SK-N-SH (cell line): ENCODE data around the gene TNN. TPM values are rescaled to one million over a fixed set of nuclear protein-coding genes. Genes with fewer than 3 reads are reported as not detected.

ENCODE experiments used
- CTCF ChIA-PET: fragments of 300-600, 350-600 bp; formaldehyde crosslinking; extraction: SDS; loops from one replicate; lab custom pipeline; 2021; lab: Yijun Ruan, JAX
- POLR2A ChIA-PET: fragments of 350-600 bp; sonication (Branson Sonifier 250); formaldehyde crosslinking; extraction: SDS; loops from one replicate; lab custom pipeline; 2020; ENCODE audit warnings: antibody characterized with exemption, inconsistent platforms; lab: Yijun Ruan, JAX
- DNase-seq: peaks from one replicate; pipeline ENCODE4 v3.0.0; 2012
- H2AFZ ChIP-seq: fragments of 200-600 bp; sonication (generic); 2 replicates; pipeline ENCODE4 v1.8.1; 2016; ENCODE audit warnings: antibody characterized with exemption, mild to moderate bottlenecking, low read depth
- H3F3A ChIP-seq: fragments of 200-600 bp; sonication (generic); replicated peaks from 2 replicates; pipeline ENCODE3; 2016; ENCODE audit warnings: antibody characterized with exemption, mild to moderate bottlenecking; ENCODE audit not compliant: insufficient read depth
- H3K27ac ChIP-seq, 2 experiments: fragments of 200-500 bp in 1 of 2; fragments of 200-600 bp in 1 of 2; sonication (Bioruptor generic) in 1 of 2; sonication (generic), shearing (Covaris generic) in 1 of 2; 2 replicates each; pipeline versions ENCODE4 v1.5.1 to v1.6.1; 2014 to 2016; ENCODE audit warnings: low read depth in 2 of 2, inconsistent platforms in 1 of 2, low read length in 1 of 2, mild to moderate bottlenecking in 1 of 2, mixed read lengths in 1 of 2
- H3K27me3 ChIP-seq: fragments of 200-600 bp; sonication (generic), shearing (Covaris generic); 2 replicates; pipeline ENCODE4 v1.6.1; 2016; ENCODE audit warnings: mixed run types; ENCODE audit not compliant: insufficient read depth
- H3K36me3 ChIP-seq, 2 experiments: fragments of 200-500 bp in 1 of 2; fragments of 200-600 bp in 1 of 2; sonication (Bioruptor generic) in 1 of 2; sonication (generic) in 1 of 2; replicated peaks in 1 of 2; 2 replicates each; pipeline versions ENCODE3 to v1.5.1; 2014 to 2016; ENCODE audit warnings: low read length in 1 of 2, mild to moderate bottlenecking in 1 of 2; ENCODE audit not compliant: insufficient read depth in 2 of 2, control insufficient read depth in 1 of 2
- H3K4me1 ChIP-seq, 2 experiments: fragments of 200-500 bp in 1 of 2; fragments of 200-600 bp in 1 of 2; sonication (Bioruptor generic) in 1 of 2; sonication (generic), shearing (Covaris generic) in 1 of 2; 2 replicates each; pipeline versions ENCODE4 v1.5.1 to v1.6.1; 2014 to 2016; ENCODE audit warnings: low read depth in 1 of 2, low read length in 1 of 2, mixed run types in 1 of 2; ENCODE audit not compliant: insufficient read depth in 2 of 2, control insufficient read depth in 1 of 2
- H3K4me2 ChIP-seq: fragments of 200-600 bp; sonication (generic), shearing (Covaris generic); 2 replicates; pipeline ENCODE4 v1.6.1; 2017; ENCODE audit warnings: mixed run types
- H3K4me3 ChIP-seq, 2 experiments: fragments of 200-500 bp in 1 of 2; fragments of 200-600 bp in 1 of 2; sonication (Bioruptor generic) in 1 of 2; sonication (generic), shearing (Covaris generic) in 1 of 2; 2 replicates each; pipeline versions ENCODE4 v1.5.1 to v1.8.1; 2014 to 2016; ENCODE audit warnings: low read depth in 2 of 2, inconsistent platforms in 1 of 2, low read length in 1 of 2, mild to moderate bottlenecking in 1 of 2, mixed read lengths in 1 of 2, moderate library complexity in 1 of 2
- H3K79me2 ChIP-seq: fragments of 200-600 bp; sonication (generic); 2 replicates; pipeline ENCODE4 v1.8.1; 2017; ENCODE audit warnings: mild to moderate bottlenecking; ENCODE audit not compliant: insufficient read depth
- H3K9ac ChIP-seq: fragments of 200-600 bp; sonication (generic); 2 replicates; pipeline ENCODE4 v1.6.1; 2017; ENCODE audit warnings: mixed run types
- H3K9me2 ChIP-seq: fragments of 200-600 bp; sonication (generic); 2 replicates; pipeline ENCODE4 v1.6.1; 2017; ENCODE audit warnings: mixed run types
- H3K9me3 ChIP-seq: fragments of 200-600 bp; sonication (generic); 2 replicates; pipeline ENCODE4 v1.6.1; 2017; ENCODE audit warnings: mixed run types, mild to moderate bottlenecking, moderate library complexity
- H4K20me1 ChIP-seq: fragments of 200-600 bp; sonication (generic); 2 replicates; pipeline ENCODE4 v1.6.1; 2017; ENCODE audit warnings: mild to moderate bottlenecking, mixed run types; ENCODE audit not compliant: insufficient read depth
- CTCF ChIP-seq: fragments of 200-600 bp; sonication (generic); IDR thresholded peaks from 2 replicates; pipeline ENCODE4 v1.6.1; 2017; ENCODE audit warnings: antibody characterized with exemption, mild to moderate bottlenecking, moderate library complexity
- EP300 ChIP-seq, 2 experiments: IDR thresholded peaks; 2 replicates each; pipeline versions ENCODE4 v1.4.0 to v1.6.1; 2012; ENCODE audit warnings: borderline replicate concordance in 1 of 2, low read depth in 1 of 2, low read length in 1 of 2
- EZH2phosphoT487 ChIP-seq: fragments of 200-600 bp; sonication (generic); IDR thresholded peaks from 2 replicates; pipeline ENCODE4 v1.6.1; 2017; ENCODE audit warnings: low read depth, mixed run types, mild to moderate bottlenecking, antibody characterized with exemption, moderate library complexity, borderline replicate concordance
- FOXJ3 ChIP-seq: sonication (generic); formaldehyde crosslinking; IDR thresholded peaks from 2 replicates; pipeline ENCODE4 v1.5.1; 2020; ENCODE audit warnings: mild to moderate bottlenecking, missing genetic modification reagents
- FOXM1 ChIP-seq: IDR thresholded peaks from 2 replicates; pipeline ENCODE4 v1.4.0; 2012; ENCODE audit warnings: low read depth, mild to moderate bottlenecking
- JUND ChIP-seq: IDR thresholded peaks from 2 replicates; pipeline ENCODE4 v1.4.0; 2012
- MEF2A ChIP-seq: IDR thresholded peaks from 2 replicates; pipeline ENCODE4 v1.4.0; 2012; ENCODE audit warnings: low read depth, borderline replicate concordance
- MXI1 ChIP-seq: IDR thresholded peaks from 2 replicates; pipeline ENCODE4 v1.6.1; 2012; ENCODE audit warnings: mild to moderate bottlenecking, low read depth, low read length, improper control_type of control experiment
- NFIC ChIP-seq: IDR thresholded peaks from 2 replicates; pipeline ENCODE4 v1.4.0; 2012; ENCODE audit warnings: borderline replicate concordance
- NRF1 ChIP-seq: IDR thresholded peaks from 2 replicates; pipeline ENCODE4 v1.6.1; 2012; ENCODE audit warnings: low read depth, mild to moderate bottlenecking, low read length
- RAD21 ChIP-seq: IDR thresholded peaks from 2 replicates; pipeline ENCODE4 v1.6.1; 2012; ENCODE audit warnings: mild to moderate bottlenecking, low read length
- RCOR1 ChIP-seq: fragments of 150-350 bp; IDR thresholded peaks from 2 replicates; pipeline ENCODE4 v1.6.1; 2017; ENCODE audit warnings: antibody characterized with exemption, low read length
- REST ChIP-seq: IDR thresholded peaks from 2 replicates; pipeline ENCODE4 v1.6.1; 2012; ENCODE audit warnings: mild to moderate bottlenecking, low read depth, low read length, moderate library complexity
- TCF12 ChIP-seq: IDR thresholded peaks from 2 replicates; pipeline ENCODE4 v1.4.0; 2012
- USF1 ChIP-seq: IDR thresholded peaks from 2 replicates; pipeline ENCODE4 v1.4.0; 2012; ENCODE audit warnings: low read depth, borderline replicate concordance
- YY1 ChIP-seq: IDR thresholded peaks from 2 replicates; pipeline ENCODE4 v1.4.0; 2012; ENCODE audit warnings: low read depth, mild to moderate bottlenecking
- ZBTB33 ChIP-seq: IDR thresholded peaks from 2 replicates; pipeline ENCODE4 v1.4.0; 2012; ENCODE audit warnings: low read depth, borderline replicate concordance
- WGBS: methylation state at CpG from one replicate; pipeline ENCODE4 v1.1.6; 2017; ENCODE audit warnings: low lambda C conversion rate; 5-methylcytosine and 5-hydroxymethylcytosine counted together
- polyA plus RNA-seq, 3 experiments: library from polyadenylated mRNA; depleted of rRNA; stranded (reverse); fragments of >200 nt; gene quantifications; 2 replicates each; pipeline ENCODE4 v1.2.3, GENCODE V29; 2012

TNN gene
- polyA plus RNA-seq, 1 of the 3 experiments (the other 2 are of a cell fraction): not detected

- ChIA-PET CTCF (interaction anchor here (1.3 to 2.0 kb wide), 4 partner anchors 13 to 115 kb away, joined by 3 to 12 read pairs (median 5); partner anchors contain the start of gene MRPS14), POLR2A (no interaction called here)
- Histone ChIP-seq H3K9ac (no peak overlapping the region), H3K4me2 (no peak overlapping the region), H2AFZ (no peak overlapping the region), H3K9me2 (no peaks in the 10 kb centered on the region), H3K79me2 (no peaks in the 10 kb centered on the region), H3K9me3 (no peaks in the 10 kb centered on the region), H3F3A (no peaks in the 10 kb centered on the region), H3K27ac (no peak overlapping the region), H3K36me3 (no peaks in the 10 kb centered on the region), H3K4me3 (no peak overlapping the region), H3K4me1 (no peaks in the 10 kb centered on the region), H4K20me1 (no peaks in the 10 kb centered on the region), H3K27me3 (no peaks in the 10 kb centered on the region)
- no peak for TF ChIP-seq RCOR1
- no peak for TF ChIP-seq REST
- TF ChIP-seq MEF2A: no peak
- no peak for TF ChIP-seq EZH2phosphoT487
- 23% methylated on average over 3 of the region's 3 CpGs for WGBS
- no peak for DNase-seq
Measured at GRCh38 chr1:175036476-175036875, 31.2 kb upstream of the TNN start.

GRCh38 chr1:175037416-175037815, 30.2 kb upstream of the TNN start:
- no peak overlapping the region for H2AFZ ChIP-seq
- no peaks in the 10 kb centered on the region for H3K27me3 ChIP-seq
- POLR2A ChIA-PET: no interaction called here
- WGBS: 37% methylated on average over 7 of the region's 7 CpGs
- H3K4me3 ChIP-seq: no peak overlapping the region
- TF ChIP-seq EP300 (IDR thresholded peaks at IDR 0.05; ENCODE audit: borderline replicate concordance in 1 of 2, low read depth in 1 of 2, low read length in 1 of 2) (no peak), FOXM1 (no peak), NFIC (no peak), YY1 (no peak), USF1 (no peak), JUND (no peak), EZH2phosphoT487 (no peak), FOXJ3 (CRISPR knock-in tag) (no peak), NRF1 (no peak), CTCF (no peak), ZBTB33 (no peak), MXI1 (no peak), RAD21 (no peak), TCF12 (no peak)
- TF ChIP-seq, all 33 proteins: peak for 0
- Histone ChIP-seq H3K36me3 (no peaks in the 10 kb centered on the region), H3K9me2 (no peaks in the 10 kb centered on the region), H3K4me1 (no peaks in the 10 kb centered on the region), H3K9ac (no peak overlapping the region), H4K20me1 (no peaks in the 10 kb centered on the region), H3F3A (no peaks in the 10 kb centered on the region), H3K4me2 (no peak overlapping the region), H3K9me3 (no peaks in the 10 kb centered on the region), H3K79me2 (no peaks in the 10 kb centered on the region), H3K27ac (no peak overlapping the region)
- CTCF ChIA-PET: interaction anchor here (1.8 kb wide), 1 partner anchor 109 kb away, joined by 6 read pairs; no protein-coding TSS in a partner anchor
- DNase-seq: no peak
